ENCODE measurements around the gene CCRL2. TPM values are rescaled to one million over a fixed set of nuclear protein-coding genes. Genes with fewer than 3 reads are reported as not detected.
A peak's percentile ranks its signal among the peaks of the same experiment; 100 is the strongest.

The CCRL2 gene
- total and polyA plus RNA-seq, 4 donors, result 11.0 to 95.9 (median 19.8) TPM

DNA sequence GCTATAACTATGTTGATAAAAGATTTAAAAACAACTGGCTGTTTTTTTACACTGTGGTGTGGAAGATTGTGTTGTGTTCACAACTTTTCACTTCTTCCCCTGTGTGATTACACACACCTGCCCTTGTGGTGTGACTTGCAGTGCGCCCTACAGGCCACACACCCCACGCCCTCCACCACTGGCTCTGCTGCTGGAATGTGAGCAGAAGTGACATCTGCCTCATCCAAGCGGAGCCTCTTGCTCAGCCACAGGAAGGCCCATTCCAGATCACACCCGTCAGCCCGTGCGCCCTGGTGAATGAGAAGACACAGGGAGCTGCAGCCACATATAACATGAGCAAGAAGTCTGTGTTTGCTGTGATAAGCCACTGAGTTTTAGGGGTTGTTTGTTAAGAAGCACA is 46.2 kb upstream of the CCRL2 start:
- WGBS, 2 donors, result 50 to 67% methylated on average over 6 of the region's 6 CpGs
- peaks cover 0 to 2% (median 0%) of the 10 kb centered on the region in 3 donors for H3K27me3 ChIP-seq (ENCODE audit: control insufficient read depth in 3 of 3, insufficient read depth in 3 of 3, low read length in 2 of 3)
- no peak overlapping the region for H3K4me3 ChIP-seq
- H3K9ac ChIP-seq (ENCODE audit: insufficient read depth in 1 of 2, low read length in 2 of 2), result no peak overlapping the region
- H3K9me3 ChIP-seq (ENCODE audit: control insufficient read depth in 4 of 4, insufficient read depth in 3 of 4, low read length in 3 of 4), result no peaks in the 10 kb centered on the region
- H3K36me3 ChIP-seq (ENCODE audit: control insufficient read depth in 4 of 4, insufficient read depth in 4 of 4, low read length in 4 of 4), result no peaks in the 10 kb centered on the region
- no peak overlapping the region for H3K27ac ChIP-seq (ENCODE audit: low read depth in 1 of 2, low read length in 1 of 2)
- TF ChIP-seq, protein P1, sequence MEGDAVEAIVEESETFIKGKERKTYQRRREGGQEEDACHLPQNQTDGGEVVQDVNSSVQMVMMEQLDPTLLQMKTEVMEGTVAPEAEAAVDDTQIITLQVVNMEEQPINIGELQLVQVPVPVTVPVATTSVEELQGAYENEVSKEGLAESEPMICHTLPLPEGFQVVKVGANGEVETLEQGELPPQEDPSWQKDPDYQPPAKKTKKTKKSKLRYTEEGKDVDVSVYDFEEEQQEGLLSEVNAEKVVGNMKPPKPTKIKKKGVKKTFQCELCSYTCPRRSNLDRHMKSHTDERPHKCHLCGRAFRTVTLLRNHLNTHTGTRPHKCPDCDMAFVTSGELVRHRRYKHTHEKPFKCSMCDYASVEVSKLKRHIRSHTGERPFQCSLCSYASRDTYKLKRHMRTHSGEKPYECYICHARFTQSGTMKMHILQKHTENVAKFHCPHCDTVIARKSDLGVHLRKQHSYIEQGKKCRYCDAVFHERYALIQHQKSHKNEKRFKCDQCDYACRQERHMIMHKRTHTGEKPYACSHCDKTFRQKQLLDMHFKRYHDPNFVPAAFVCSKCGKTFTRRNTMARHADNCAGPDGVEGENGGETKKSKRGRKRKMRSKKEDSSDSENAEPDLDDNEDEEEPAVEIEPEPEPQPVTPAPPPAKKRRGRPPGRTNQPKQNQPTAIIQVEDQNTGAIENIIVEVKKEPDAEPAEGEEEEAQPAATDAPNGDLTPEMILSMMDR (IDR thresholded peaks at IDR 0.05; ENCODE audit: control extremely low read depth, extremely low read depth), result no peak
- peaks cover 0 to 11% (median 5%) of the 10 kb centered on the region in 5 donors for H3K4me1 ChIP-seq (ENCODE audit: control insufficient read depth in 5 of 5, insufficient read depth in 5 of 5, low read length in 5 of 5)
- DNase-seq (no peak), ATAC-seq (ENCODE audit: insufficient read depth, low FRiP score) (no peak)

DNA sequence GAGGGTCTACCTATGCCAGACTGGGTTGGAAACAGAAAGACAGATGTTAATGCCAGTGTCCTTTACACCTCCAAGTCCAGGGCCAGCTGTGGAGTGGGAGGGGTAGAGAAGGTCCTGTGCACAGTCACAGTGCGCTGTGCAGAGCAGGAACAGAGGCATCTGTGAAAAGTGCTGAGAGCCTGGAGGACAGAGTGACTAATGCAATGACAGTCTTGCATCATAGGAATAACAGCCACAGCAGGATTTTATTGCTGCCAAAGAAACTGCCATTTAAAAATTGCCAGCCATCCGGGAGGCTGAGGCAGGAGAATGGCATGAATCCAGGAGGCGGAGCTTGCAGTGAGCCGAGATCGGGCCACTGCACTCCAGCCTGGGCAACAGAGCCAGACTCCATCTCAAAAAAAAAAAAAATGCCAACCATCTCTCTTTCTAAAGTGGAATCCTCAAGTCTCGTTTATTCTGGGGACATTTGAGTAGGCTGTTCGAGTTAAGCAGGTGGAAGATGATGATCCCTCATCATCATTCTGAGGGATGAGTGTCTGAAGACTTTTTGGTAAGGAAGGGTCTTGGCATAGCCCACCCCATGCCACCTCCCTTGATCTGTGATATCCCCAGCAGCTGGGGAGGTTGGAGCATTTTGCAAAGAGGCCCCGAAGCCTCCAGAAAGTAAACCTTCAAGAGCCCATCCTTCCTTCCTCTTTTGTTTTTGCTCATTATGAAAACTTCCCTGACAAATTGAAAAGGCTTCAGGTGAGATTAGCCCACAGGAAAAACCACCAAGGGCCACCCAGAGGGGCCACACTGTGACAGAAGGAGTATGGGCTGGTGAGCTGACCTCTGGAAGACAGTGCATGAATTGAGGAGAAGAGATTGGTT is 45.4 kb upstream of the CCRL2 start:
- H3K4me3 ChIP-seq, result no peak overlapping the region
- 37 to 53% methylated on average over 8 of the region's 8 CpGs for WGBS, 2 donors
- H3K9ac ChIP-seq (ENCODE audit: insufficient read depth in 1 of 2, low read length in 2 of 2), result no peak overlapping the region
- no peak overlapping the region for H3K27ac ChIP-seq (ENCODE audit: low read depth in 1 of 2, low read length in 1 of 2)
- H3K36me3 ChIP-seq (ENCODE audit: control insufficient read depth in 4 of 4, insufficient read depth in 4 of 4, low read length in 4 of 4), result no peaks in the 10 kb centered on the region
- TF ChIP-seq, protein P1 (IDR thresholded peaks at IDR 0.05; ENCODE audit: control extremely low read depth, extremely low read depth), result no peak
- peaks cover 0 to 11% (median 5%) of the 10 kb centered on the region in 5 donors for H3K4me1 ChIP-seq (ENCODE audit: control insufficient read depth in 5 of 5, insufficient read depth in 5 of 5, low read length in 5 of 5)
- ATAC-seq (ENCODE audit: insufficient read depth, low FRiP score) (peak; percentile 37), DNase-seq (no peak)
- H3K27me3 ChIP-seq (ENCODE audit: control insufficient read depth in 3 of 3, insufficient read depth in 3 of 3, low read length in 2 of 3), result peaks cover 0 to 2% (median 0%) of the 10 kb centered on the region in 3 donors
- no peaks in the 10 kb centered on the region for H3K9me3 ChIP-seq (ENCODE audit: control insufficient read depth in 4 of 4, insufficient read depth in 3 of 4, low read length in 3 of 4)

DNA sequence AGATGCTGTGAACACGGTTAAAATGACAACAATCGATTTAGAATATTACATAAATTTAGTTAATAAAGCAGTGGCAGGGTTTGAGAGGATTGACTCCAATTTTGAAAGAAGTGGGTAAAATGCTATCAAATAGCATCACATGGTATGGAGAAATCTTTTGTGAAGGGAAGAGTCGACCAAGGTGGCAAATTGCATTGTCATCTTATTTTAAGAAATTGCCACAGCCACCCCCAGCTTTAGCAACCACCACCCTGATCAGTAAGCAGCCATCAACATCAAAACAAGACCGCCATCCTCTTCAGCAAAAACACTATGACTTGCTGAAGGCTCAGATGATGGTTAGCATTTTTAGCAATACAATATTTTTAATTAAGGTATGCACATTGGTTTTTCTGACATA is 42.0 kb upstream of the CCRL2 start:
- Histone ChIP-seq H3K27ac (ENCODE audit: low read depth in 1 of 2, low read length in 1 of 2) (no peak overlapping the region), H3K36me3 (ENCODE audit: control insufficient read depth in 4 of 4, insufficient read depth in 4 of 4, low read length in 4 of 4) (no peaks in the 10 kb centered on the region), H3K9me3 (ENCODE audit: control insufficient read depth in 4 of 4, insufficient read depth in 3 of 4, low read length in 3 of 4) (no peaks in the 10 kb centered on the region), H3K27me3 (ENCODE audit: control insufficient read depth in 3 of 3, insufficient read depth in 3 of 3, low read length in 2 of 3) (no peaks in the 10 kb centered on the region), H3K9ac (ENCODE audit: insufficient read depth in 1 of 2, low read length in 2 of 2) (no peak overlapping the region), H3K4me1 (ENCODE audit: control insufficient read depth in 5 of 5, insufficient read depth in 5 of 5, low read length in 5 of 5) (peaks cover 0 to 23% (median 6%) of the 10 kb centered on the region in 5 donors), H3K4me3 (no peak overlapping the region)
- TF ChIP-seq, protein P1 (IDR thresholded peaks at IDR 0.05; ENCODE audit: control extremely low read depth, extremely low read depth), result no peak
- no peak for ATAC-seq (ENCODE audit: insufficient read depth, low FRiP score)
- WGBS, 2 donors, result 66 to 83% methylated on average over 4 of the region's 4 CpGs
- DNase-seq, result no peak

Measured in lung (tissue), 12 donors.